Sigmoid colon (tissue), 7 donors: ENCODE results near the gene HOXD13. TPM values are rescaled to one million over a fixed set of nuclear protein-coding genes. Genes with fewer than 3 reads are reported as not detected.

ENCODE experiments used
- DNase-seq: peaks from one replicate; pipeline ENCODE4 v3.0.0-alpha.2; 2019
- H3K27ac ChIP-seq, 4 donors: fragments of 200-600 bp; sonication (generic); one replicate each; pipeline ENCODE4 v1.5.1; 2016 to 2019; ENCODE audit warnings: mild to moderate bottlenecking in 1 of 4
- H3K27me3 ChIP-seq, 3 donors: fragments of 200-600 bp; sonication (generic); one replicate each; pipeline ENCODE4 v1.5.1; 2019; ENCODE audit warnings: mild to moderate bottlenecking in 1 of 3
- H3K36me3 ChIP-seq, 4 donors: fragments of 200-600 bp; sonication (generic); one replicate each; pipeline ENCODE4 v1.5.1; 2016 to 2019
- H3K4me1 ChIP-seq, 4 donors: fragments of 200-600 bp; sonication (generic); one replicate each; pipeline ENCODE4 v1.5.1; 2017 to 2019
- H3K4me3 ChIP-seq, 4 donors: fragments of 200-600 bp; sonication (generic); one replicate each; pipeline ENCODE4 v1.5.1; 2017 to 2019; ENCODE audit warnings: mild to moderate bottlenecking in 2 of 4, moderate library complexity in 1 of 4
- H3K9me3 ChIP-seq, 4 donors: fragments of 200-600 bp in 3 of 4; sonication (generic) in 3 of 4; one replicate each; pipeline versions ENCODE4 v1.5.1 to v1.6.1; 2013 to 2019
- EP300 ChIP-seq, 4 donors: sonication (generic); formaldehyde crosslinking; IDR thresholded peaks; one replicate each; pipeline ENCODE4 v1.6.1; 2017; ENCODE audit warnings: antibody characterized with exemption in 4 of 4
- POLR2A ChIP-seq, 2 donors: fragments of 450-650 bp; IDR thresholded peaks; one replicate each; pipeline ENCODE4 v1.6.1; 2016; ENCODE audit warnings: antibody characterized with exemption in 2 of 2, mild to moderate bottlenecking in 2 of 2, moderate library complexity in 2 of 2
- POLR2AphosphoS5 ChIP-seq, 4 donors: sonication (generic); formaldehyde crosslinking; IDR thresholded peaks; one replicate each; pipeline ENCODE4 v1.6.1; 2017; ENCODE audit warnings: antibody characterized with exemption in 4 of 4
- WGBS, 2 donors: extraction: QIAGEN DNeasy Blood & Tissue Kit; methylation state at CpG; one replicate each; pipeline ENCODE4 v1.1.7; 2013; 5-methylcytosine and 5-hydroxymethylcytosine counted together
- intact Hi-C: fragments of 100-400 bp; cut with DNase I; formaldehyde crosslinking; loops from one replicate; pipeline ENCODE4 v1.15.1; 2023
- polyA plus RNA-seq, 3 donors: library from polyadenylated mRNA; stranded (reverse); fragments of 200-250 nt; gene quantifications; one replicate each; pipeline ENCODE4 v1.2.3, GENCODE V29; 2013
- total RNA-seq, 4 donors: library from RNA; depleted of rRNA; stranded (reverse); fragments of >200 nt; gene quantifications; one replicate each; pipeline ENCODE4 v1.1.0, GENCODE V29; 2016
- TF ChIP-seq, protein P1 (sequence below), 4 experiments: fragments of 450-650 bp in 3 of 4; fragments of 200-600 bp in 1 of 4; IDR thresholded peaks; one replicate each; pipeline ENCODE4 v1.5.1; 2016 to 2019; ENCODE audit warnings: antibody characterized with exemption in 4 of 4, mild to moderate bottlenecking in 3 of 4, moderate library complexity in 2 of 4
- donor health status: healthy with polysubstance abuse.
- donor health status: Bipolar disorder and iron deficiency.
- donor health status: healthy.

Gene HOXD13
- total and polyA plus RNA-seq, 7 donors: 2.3 to 48.9 (median 26.1) TPM; not detected in 1

DNA sequence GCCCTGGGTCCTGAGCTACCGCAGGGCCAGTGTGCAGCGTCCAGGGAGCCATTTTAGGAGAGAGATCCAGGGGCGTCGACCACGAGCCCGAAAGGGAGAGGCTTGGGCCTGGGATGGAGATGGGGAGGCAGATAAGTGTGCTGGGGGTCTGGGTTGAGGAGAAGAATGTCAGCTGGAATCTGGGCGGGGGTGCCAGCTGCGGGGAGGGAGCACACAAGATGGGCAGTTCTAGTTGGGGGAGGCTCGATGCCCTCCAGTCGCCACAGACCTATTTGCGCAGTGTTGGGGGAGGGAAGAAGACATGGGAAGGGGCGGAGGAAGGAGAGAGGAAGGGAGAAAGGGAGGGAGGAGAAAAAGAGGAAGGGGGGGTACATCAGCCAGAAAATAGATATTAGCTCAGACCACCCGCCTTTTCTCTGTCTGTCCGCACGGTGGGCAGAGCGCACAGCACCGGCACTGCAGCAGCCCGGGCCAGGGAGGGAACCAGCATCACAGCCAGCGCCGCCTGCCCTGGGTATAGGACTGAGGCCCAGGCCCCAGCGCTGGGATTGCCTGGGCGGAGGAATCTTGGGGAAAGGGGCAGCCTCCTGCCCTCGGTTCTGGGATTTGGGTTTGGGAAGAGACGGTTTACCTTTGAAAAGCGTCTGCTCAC lies 12.7 kb downstream of the HOXD13 start:
- Histone ChIP-seq H3K4me3 (peak overlapping the region; percentile 59 to 65 (median 60)), H3K36me3 (peaks cover 0 to 12% (median 0%) of the 10 kb centered on the region in 4 donors), H3K9me3 (no peaks in the 10 kb centered on the region), H3K27ac (peak overlapping the region in 3 of 4 donors; percentile 92 to 96 (median 95)), H3K4me1 (peaks cover 0 to 58% (median 44%) of the 10 kb centered on the region in 4 donors), H3K27me3 (peaks cover 0 to 82% (median 13%) of the 10 kb centered on the region in 3 donors)
- peak; percentile 74 for DNase-seq
- TF ChIP-seq POLR2A (IDR thresholded peaks at IDR 0.05) (peak; percentile 34 to 37), POLR2AphosphoS5 (IDR thresholded peaks at IDR 0.05) (peak; percentile 55 to 77 (median 70))
- TF ChIP-seq, protein P1, sequence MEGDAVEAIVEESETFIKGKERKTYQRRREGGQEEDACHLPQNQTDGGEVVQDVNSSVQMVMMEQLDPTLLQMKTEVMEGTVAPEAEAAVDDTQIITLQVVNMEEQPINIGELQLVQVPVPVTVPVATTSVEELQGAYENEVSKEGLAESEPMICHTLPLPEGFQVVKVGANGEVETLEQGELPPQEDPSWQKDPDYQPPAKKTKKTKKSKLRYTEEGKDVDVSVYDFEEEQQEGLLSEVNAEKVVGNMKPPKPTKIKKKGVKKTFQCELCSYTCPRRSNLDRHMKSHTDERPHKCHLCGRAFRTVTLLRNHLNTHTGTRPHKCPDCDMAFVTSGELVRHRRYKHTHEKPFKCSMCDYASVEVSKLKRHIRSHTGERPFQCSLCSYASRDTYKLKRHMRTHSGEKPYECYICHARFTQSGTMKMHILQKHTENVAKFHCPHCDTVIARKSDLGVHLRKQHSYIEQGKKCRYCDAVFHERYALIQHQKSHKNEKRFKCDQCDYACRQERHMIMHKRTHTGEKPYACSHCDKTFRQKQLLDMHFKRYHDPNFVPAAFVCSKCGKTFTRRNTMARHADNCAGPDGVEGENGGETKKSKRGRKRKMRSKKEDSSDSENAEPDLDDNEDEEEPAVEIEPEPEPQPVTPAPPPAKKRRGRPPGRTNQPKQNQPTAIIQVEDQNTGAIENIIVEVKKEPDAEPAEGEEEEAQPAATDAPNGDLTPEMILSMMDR (IDR thresholded peaks at IDR 0.05): no peak
- intact Hi-C loops: no loop called here
- WGBS, 2 donors: 21 to 41% methylated on average over 25 of the region's 25 CpGs

- H3K4me3 ChIP-seq: peak overlapping the region; percentile 59 to 65 (median 60)
- DNase-seq: peak; percentile 66
- peak overlapping the region in 3 of 4 donors; percentile 92 to 96 (median 95) for H3K27ac ChIP-seq
- intact Hi-C loops: no loop called here
- no peaks in the 10 kb centered on the region for H3K9me3 ChIP-seq
- WGBS, 2 donors: 27 to 49% methylated on average over 25 of the region's 25 CpGs
- TF ChIP-seq POLR2AphosphoS5 (IDR thresholded peaks at IDR 0.05) (no peak), EP300 (IDR thresholded peaks at IDR 0.05) (no peak), POLR2A (IDR thresholded peaks at IDR 0.05) (no peak)
- TF ChIP-seq, protein P1 (IDR thresholded peaks at IDR 0.05): no peak
- peaks cover 0 to 56% (median 44%) of the 10 kb centered on the region in 4 donors for H3K4me1 ChIP-seq
- peaks cover 0 to 18% (median 0%) of the 10 kb centered on the region in 4 donors for H3K36me3 ChIP-seq
- peaks cover 0 to 80% (median 6%) of the 10 kb centered on the region in 3 donors for H3K27me3 ChIP-seq
Measured at GRCh38 chr2:176105730-176106580, 13.4 kb downstream of the HOXD13 start.

DNA sequence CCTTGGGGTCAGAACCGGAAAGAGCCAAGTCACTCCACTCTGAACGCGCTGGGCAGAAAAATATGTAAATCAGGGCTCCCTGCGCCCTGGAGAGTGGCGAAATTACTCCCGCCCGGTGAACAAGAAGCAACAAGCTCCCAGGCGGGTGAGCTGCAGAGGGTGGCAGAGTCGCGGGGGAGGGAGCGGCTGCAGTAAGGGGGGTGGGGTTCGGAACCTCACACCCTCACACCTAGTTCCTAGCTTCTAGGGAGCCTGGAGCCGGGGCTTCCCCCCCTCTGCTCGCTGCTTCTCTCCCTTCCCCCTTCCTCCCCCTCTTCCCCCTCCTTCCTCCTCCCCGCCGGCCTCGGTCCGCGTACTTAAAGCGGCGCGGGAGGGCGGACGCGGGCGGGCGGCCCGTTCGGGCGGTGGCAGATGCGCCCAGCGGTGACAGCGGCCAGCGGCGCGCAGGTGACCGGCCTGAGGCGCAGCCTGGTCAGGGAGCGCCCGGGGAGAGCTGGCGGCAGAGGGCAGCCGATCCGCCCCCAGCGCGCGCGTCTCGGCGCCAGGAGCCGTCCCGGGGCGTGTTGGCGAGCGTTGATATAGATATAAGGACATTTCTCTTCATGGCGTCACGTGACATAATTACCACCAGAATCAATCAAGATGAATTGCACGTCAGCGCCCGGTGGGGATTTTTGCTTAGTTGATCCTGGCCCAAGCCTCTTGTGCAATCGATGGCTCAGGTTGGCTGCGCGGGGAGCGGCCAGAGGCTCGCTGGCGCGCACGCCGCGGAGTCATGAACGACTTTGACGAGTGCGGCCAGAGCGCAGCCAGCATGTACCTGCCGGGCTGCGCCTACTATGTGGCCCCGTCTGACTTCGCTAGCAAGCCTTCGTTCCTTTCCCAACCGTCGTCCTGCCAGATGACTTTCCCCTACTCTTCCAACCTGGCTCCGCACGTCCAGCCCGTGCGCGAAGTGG lies 14.3 kb downstream of the HOXD13 start, which contains the start of gene HOXD11:
HOXD11 (plus strand) TSS at position 700 of the 959 bp plus-strand sequence; CDS start at position 776, 76 bp downstream.
- 2 to 5% methylated on average over 85 of the region's 85 CpGs for WGBS, 2 donors
- peaks cover 0 to 75% (median 6%) of the 10 kb centered on the region in 3 donors for H3K27me3 ChIP-seq
- peak; percentile 92 for DNase-seq

More for the DNA sequence above, 14.3 kb downstream of the HOXD13 start, which contains the start of gene HOXD11:
- TF ChIP-seq EP300 (IDR thresholded peaks at IDR 0.05): peak in 1 of 4 donors; percentile 7
- TF ChIP-seq, protein P1 (IDR thresholded peaks at IDR 0.05): no peak
- TF ChIP-seq POLR2AphosphoS5 (IDR thresholded peaks at IDR 0.05): peak; percentile 60 to 78 (median 66)
- peak; percentile 8 to 68 for TF ChIP-seq POLR2A (IDR thresholded peaks at IDR 0.05)
- H3K4me1 ChIP-seq: peaks cover 0 to 65% (median 47%) of the 10 kb centered on the region in 4 donors
- intact Hi-C loops: no loop called here
- no peaks in the 10 kb centered on the region for H3K9me3 ChIP-seq
- peak within 1 kb of the TSS in 3 of 4 donors; percentile 92 to 96 (median 95) for H3K27ac ChIP-seq
- H3K4me3 ChIP-seq: peak within 1 kb of the TSS; percentile 59 to 65 (median 60)
- peaks cover 0 to 18% (median 0%) of the 10 kb centered on the region in 4 donors for H3K36me3 ChIP-seq
